Central memory CD4-positive, alpha-beta T cell (primary cell): ENCODE data around the gene LIPC.

Experiments
- DNase-seq: peaks from one replicate; pipeline ENCODE4 v3.0.0; 2022

LIPC gene

GRCh38 chr15:58476525-58477162 lies 44.9 kb downstream of the LIPC start:
- no peak for DNase-seq

- DNase-seq, result no peak
These were observed 45.4 kb downstream of the LIPC start for GRCh38 chr15:58477170-58477569.

- DNase-seq, result no peak
These were observed 46.2 kb downstream of the LIPC start for GRCh38 chr15:58478035-58478434.

- no peak for DNase-seq
These were observed 46.8 kb downstream of the LIPC start for GRCh38 chr15:58478579-58478978.

- no peak for DNase-seq
These were observed 48.1 kb downstream of the LIPC start for GRCh38 chr15:58479941-58480340.

GRCh38 chr15:58483376-58483775 lies 51.6 kb downstream of the LIPC start:
- no peak for DNase-seq

- DNase-seq, result peak; percentile 56
These were observed 53.2 kb downstream of the LIPC start for GRCh38 chr15:58484791-58485600.

GRCh38 chr15:58486062-58486461 lies 54.3 kb downstream of the LIPC start:
- DNase-seq, result no peak

GRCh38 chr15:58486564-58486963 lies 54.8 kb downstream of the LIPC start:
- no peak for DNase-seq

GRCh38 chr15:58487041-58487723 lies 55.4 kb downstream of the LIPC start:
- no peak for DNase-seq

- DNase-seq, result no peak
These were observed 55.9 kb downstream of the LIPC start for GRCh38 chr15:58487724-58488120.

- no peak for DNase-seq
These were observed 57.7 kb downstream of the LIPC start for GRCh38 chr15:58489289-58490085.

- DNase-seq, result no peak
These were observed 58.5 kb downstream of the LIPC start for GRCh38 chr15:58490086-58490887.

GRCh38 chr15:58490888-58491473 lies 59.2 kb downstream of the LIPC start:
- DNase-seq, result no peak

GRCh38 chr15:58491499-58492202 lies 59.9 kb downstream of the LIPC start:
- DNase-seq, result no peak

- DNase-seq, result no peak
These were observed 61.0 kb downstream of the LIPC start for GRCh38 chr15:58492661-58493397.

GRCh38 chr15:58494567-58494966 lies 62.8 kb downstream of the LIPC start:
- DNase-seq, result no peak

- no peak for DNase-seq
These were observed 64.2 kb downstream of the LIPC start for GRCh38 chr15:58495891-58496408.

GRCh38 chr15:58497046-58497785 lies 65.4 kb downstream of the LIPC start:
- no peak for DNase-seq
